ENCODE data around the gene WDR27. TPM values are rescaled to one million over a fixed set of nuclear protein-coding genes. Genes with fewer than 3 reads are reported as not detected.

The WDR27 gene
- total RNA-seq, 4 donors from 2014 or later: 23.1 to 101 (median 75.8) TPM

DNA sequence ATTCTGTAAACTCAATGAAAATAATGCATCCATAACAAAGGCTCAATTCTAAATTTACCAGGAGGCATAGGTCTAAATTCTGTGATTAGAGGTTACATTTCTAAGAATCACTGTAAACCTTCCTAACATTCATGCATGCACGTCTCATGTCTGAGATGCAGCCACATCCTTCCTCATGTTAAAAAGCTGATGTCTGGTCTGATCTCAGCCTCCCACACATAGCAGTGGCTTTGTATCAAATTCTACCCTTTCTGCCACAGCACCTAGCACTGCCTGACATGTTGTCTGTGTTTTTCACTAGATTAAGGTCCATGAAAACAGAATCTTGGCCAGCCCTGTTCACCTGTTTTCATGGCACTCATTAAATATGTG is 171.1 kb downstream of the WDR27 start:
- Histone ChIP-seq H3K27me3 (no peaks in the 10 kb centered on the region), H3K36me3 (no peaks in the 10 kb centered on the region), H3K27ac (peak overlapping the region in 2 of 4 donors; percentile 44 to 56), H3K4me1 (no peaks in the 10 kb centered on the region), H3K4me3 (no peak overlapping the region), H3K9me3 (no peaks in the 10 kb centered on the region)
- DNase-seq: no peak
- no peak for TF ChIP-seq POLR2A (IDR thresholded peaks at IDR 0.05)
- TF ChIP-seq, protein P1, sequence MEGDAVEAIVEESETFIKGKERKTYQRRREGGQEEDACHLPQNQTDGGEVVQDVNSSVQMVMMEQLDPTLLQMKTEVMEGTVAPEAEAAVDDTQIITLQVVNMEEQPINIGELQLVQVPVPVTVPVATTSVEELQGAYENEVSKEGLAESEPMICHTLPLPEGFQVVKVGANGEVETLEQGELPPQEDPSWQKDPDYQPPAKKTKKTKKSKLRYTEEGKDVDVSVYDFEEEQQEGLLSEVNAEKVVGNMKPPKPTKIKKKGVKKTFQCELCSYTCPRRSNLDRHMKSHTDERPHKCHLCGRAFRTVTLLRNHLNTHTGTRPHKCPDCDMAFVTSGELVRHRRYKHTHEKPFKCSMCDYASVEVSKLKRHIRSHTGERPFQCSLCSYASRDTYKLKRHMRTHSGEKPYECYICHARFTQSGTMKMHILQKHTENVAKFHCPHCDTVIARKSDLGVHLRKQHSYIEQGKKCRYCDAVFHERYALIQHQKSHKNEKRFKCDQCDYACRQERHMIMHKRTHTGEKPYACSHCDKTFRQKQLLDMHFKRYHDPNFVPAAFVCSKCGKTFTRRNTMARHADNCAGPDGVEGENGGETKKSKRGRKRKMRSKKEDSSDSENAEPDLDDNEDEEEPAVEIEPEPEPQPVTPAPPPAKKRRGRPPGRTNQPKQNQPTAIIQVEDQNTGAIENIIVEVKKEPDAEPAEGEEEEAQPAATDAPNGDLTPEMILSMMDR (IDR thresholded peaks at IDR 0.05): no peak

DNA sequence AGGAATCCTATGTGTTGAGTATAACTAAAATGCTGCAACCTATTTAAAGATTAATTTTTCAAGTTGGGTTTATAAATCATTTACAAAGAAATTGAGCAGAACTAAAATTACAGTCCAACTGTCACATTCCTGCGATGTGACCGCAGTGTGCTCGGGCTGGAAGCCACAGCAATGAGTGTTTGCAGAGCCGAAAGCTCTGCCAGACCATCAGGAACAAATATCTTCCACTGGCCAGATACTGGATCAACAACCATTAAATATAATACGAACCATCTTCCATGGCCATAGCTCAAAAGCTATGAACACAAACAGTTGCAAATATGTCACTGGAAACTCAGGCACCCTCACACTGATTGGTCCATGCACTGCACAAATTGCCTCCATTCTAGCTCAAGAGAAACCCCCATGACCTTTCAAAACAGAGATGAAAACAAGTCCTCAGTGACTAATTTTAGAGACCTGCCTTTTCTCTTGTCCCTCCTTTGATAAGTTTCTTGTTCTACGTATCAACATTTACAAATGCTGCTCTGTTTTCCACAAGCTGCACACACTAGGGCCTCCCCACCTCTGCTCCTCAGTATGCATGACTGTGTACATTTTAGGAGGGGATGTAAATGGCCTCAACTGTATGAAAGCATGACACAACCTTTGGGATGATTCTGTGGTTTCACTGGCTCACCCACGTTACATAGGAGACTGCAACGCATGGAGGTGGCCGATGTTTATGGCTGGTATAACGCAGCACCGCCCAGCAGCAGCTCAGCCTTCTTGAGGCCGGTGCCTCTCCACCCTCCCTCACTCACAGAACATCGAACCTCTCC is 171.7 kb downstream of the WDR27 start:
- H3K36me3 ChIP-seq: no peaks in the 10 kb centered on the region
- H3K27me3 ChIP-seq: no peaks in the 10 kb centered on the region
- no peaks in the 10 kb centered on the region for H3K4me1 ChIP-seq
- H3K9me3 ChIP-seq: no peaks in the 10 kb centered on the region
- DNase-seq: no peak
- H3K4me3 ChIP-seq: no peak overlapping the region
- H3K27ac ChIP-seq: peak overlapping the region in 2 of 4 donors; percentile 44 to 56
- TF ChIP-seq, protein P1 (IDR thresholded peaks at IDR 0.05): no peak
- TF ChIP-seq POLR2A (IDR thresholded peaks at IDR 0.05): no peak

DNA sequence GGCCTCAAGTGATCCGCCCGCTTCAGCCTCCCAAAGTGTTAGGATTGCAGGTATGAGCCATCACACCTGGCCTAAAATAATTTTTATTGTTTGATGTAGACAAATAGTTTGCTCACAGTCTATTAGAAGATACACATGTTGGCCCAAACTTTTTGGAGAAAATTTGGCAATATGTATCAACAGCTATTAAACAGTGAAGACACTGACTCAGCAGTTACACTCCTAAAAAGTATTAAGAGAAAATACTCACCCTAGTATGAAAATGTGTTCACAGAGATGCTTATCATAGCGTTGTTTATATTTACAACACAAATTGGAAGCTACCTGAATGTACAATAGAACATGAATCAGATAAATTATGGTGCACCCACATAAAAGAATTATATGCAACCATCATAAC is 173.1 kb downstream of the WDR27 start:
- TF ChIP-seq POLR2A (IDR thresholded peaks at IDR 0.05): no peak
- Histone ChIP-seq H3K27me3 (no peaks in the 10 kb centered on the region), H3K4me1 (no peaks in the 10 kb centered on the region), H3K4me3 (no peak overlapping the region), H3K27ac (peak overlapping the region in 1 of 4 donors; percentile 3), H3K36me3 (no peaks in the 10 kb centered on the region), H3K9me3 (no peaks in the 10 kb centered on the region)
- no peak for DNase-seq

DNA sequence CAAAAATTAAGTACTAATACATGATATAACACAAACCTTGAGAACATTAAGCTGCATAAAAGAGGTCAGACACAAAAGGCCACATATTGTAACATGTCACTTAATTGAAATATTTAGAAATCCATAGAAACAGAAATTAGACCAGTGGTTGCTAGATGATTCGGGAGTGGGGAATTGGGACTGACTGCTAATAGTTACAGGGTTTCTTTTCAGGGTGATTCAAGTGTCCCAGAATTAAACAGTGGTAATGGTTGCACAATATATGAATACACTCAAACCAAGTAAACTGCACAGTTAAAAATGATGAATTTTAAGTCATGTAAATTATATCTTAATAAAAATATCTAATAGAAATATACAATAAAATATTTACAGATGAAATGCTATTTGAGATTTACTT is 174.5 kb downstream of the WDR27 start:
- H3K9me3 ChIP-seq: no peaks in the 10 kb centered on the region
- H3K27me3 ChIP-seq: no peaks in the 10 kb centered on the region
- no peak overlapping the region for H3K4me3 ChIP-seq
- H3K4me1 ChIP-seq: no peaks in the 10 kb centered on the region
- TF ChIP-seq, protein P1 (IDR thresholded peaks at IDR 0.05): no peak
- TF ChIP-seq POLR2A (IDR thresholded peaks at IDR 0.05): no peak
- no peaks in the 10 kb centered on the region for H3K36me3 ChIP-seq
- DNase-seq: no peak
- H3K27ac ChIP-seq: no peak overlapping the region

DNA sequence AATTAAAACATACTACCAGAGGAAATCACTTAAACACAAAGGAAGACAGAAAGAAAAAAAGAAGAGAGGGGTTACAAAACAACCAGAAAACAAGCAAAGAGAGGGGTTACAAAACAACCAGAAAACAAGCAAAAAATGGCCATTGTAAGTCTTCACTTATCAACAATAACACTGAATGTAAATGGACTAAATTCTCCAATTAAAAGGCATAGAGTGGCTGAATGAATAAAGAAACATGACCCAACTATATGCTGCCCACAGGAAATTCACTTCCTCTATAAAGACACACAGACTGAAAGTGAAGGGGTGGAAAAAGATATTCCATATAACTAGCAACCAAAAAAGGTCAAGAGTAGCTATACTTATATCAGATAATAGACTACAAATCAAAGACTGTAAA is 180.0 kb downstream of the WDR27 start:
- TF ChIP-seq, protein P1 (IDR thresholded peaks at IDR 0.05): no peak
- TF ChIP-seq POLR2A (IDR thresholded peaks at IDR 0.05): no peak
- Histone ChIP-seq H3K4me1 (no peaks in the 10 kb centered on the region), H3K4me3 (no peak overlapping the region), H3K9me3 (peaks cover 0 to 5% (median 0%) of the 10 kb centered on the region in 4 donors), H3K27ac (no peak overlapping the region), H3K36me3 (no peaks in the 10 kb centered on the region), H3K27me3 (no peaks in the 10 kb centered on the region)
- DNase-seq: no peak

DNA sequence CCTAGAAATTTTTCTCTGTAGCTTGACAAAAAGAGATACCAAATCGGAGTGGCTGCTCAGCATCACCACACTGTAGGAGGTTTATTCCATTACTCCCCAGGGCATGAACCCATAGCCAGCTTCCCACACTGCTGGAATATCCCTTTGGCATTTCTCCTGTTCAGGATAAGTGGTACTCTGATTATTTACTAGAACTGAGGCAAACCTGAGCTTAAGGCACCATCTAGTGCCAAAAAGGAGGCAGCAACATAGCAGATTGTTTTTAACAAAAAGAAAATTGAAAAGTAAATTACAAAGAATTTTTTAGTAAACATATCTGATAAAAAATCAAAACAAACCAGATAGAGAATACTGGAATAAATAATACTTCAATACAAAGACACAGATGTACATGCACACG is 181.7 kb downstream of the WDR27 start:
- H3K4me3 ChIP-seq: no peak overlapping the region
- no peak for TF ChIP-seq POLR2A (IDR thresholded peaks at IDR 0.05)
- TF ChIP-seq, protein P1 (IDR thresholded peaks at IDR 0.05): peak in 3 of 6 experiments; percentile 21 to 40 (median 31)
- H3K36me3 ChIP-seq: no peaks in the 10 kb centered on the region
- no peak overlapping the region for H3K27ac ChIP-seq
- H3K4me1 ChIP-seq: no peaks in the 10 kb centered on the region
- DNase-seq: no peak
- H3K27me3 ChIP-seq: no peaks in the 10 kb centered on the region
- peaks cover 0 to 5% (median 0%) of the 10 kb centered on the region in 4 donors for H3K9me3 ChIP-seq
